Ishikawa (cell line): ENCODE results near the gene HOXC4.

Experiments
- CEBPB ChIP-seq: IDR thresholded peaks from 2 replicates; pipeline ENCODE4 v1.6.1; 2012
- CREB1 ChIP-seq: IDR thresholded peaks from 2 replicates; pipeline ENCODE4 v1.6.1; 2012; ENCODE audit warnings: low read depth
- EGR1 ChIP-seq: IDR thresholded peaks from 2 replicates; pipeline ENCODE4 v1.6.1; 2012
- EP300 ChIP-seq: IDR thresholded peaks from 2 replicates; pipeline ENCODE4 v1.6.1; 2012; ENCODE audit warnings: borderline replicate concordance
- FOXM1 ChIP-seq: IDR thresholded peaks from 2 replicates; pipeline ENCODE4 v1.6.1; 2012; ENCODE audit warnings: low read depth, borderline replicate concordance
- NFIC ChIP-seq: IDR thresholded peaks from 2 replicates; pipeline ENCODE4 v1.6.1; 2012
- RAD21 ChIP-seq: IDR thresholded peaks from 2 replicates; pipeline ENCODE4 v1.6.1; 2012; ENCODE audit warnings: low read depth
- TAF1 ChIP-seq: IDR thresholded peaks from 2 replicates; pipeline ENCODE4 v1.6.1; 2012; ENCODE audit warnings: low read depth, mild to moderate bottlenecking
- TCF12 ChIP-seq: IDR thresholded peaks from 2 replicates; pipeline ENCODE4 v1.6.1; 2012; ENCODE audit warnings: low read depth
- TEAD4 ChIP-seq: IDR thresholded peaks from 2 replicates; pipeline ENCODE4 v1.6.1; 2012
- YY1 ChIP-seq: IDR thresholded peaks from 2 replicates; pipeline ENCODE4 v1.6.1; 2012; ENCODE audit warnings: low read depth
- ZBTB7A ChIP-seq: IDR thresholded peaks from 2 replicates; pipeline ENCODE4 v1.6.1; 2012; ENCODE audit warnings: low read depth
- TF ChIP-seq, protein P1 (sequence below): IDR thresholded peaks from 2 replicates; pipeline ENCODE4 v1.6.1; 2012; ENCODE audit warnings: low read depth, mild to moderate bottlenecking
- TF ChIP-seq, protein P2 (sequence below): IDR thresholded peaks from 2 replicates; pipeline ENCODE4 v1.6.1; 2012
- TF ChIP-seq, protein P3 (sequence below): IDR thresholded peaks from 2 replicates; pipeline ENCODE4 v1.6.1; 2012

The HOXC4 gene

DNA sequence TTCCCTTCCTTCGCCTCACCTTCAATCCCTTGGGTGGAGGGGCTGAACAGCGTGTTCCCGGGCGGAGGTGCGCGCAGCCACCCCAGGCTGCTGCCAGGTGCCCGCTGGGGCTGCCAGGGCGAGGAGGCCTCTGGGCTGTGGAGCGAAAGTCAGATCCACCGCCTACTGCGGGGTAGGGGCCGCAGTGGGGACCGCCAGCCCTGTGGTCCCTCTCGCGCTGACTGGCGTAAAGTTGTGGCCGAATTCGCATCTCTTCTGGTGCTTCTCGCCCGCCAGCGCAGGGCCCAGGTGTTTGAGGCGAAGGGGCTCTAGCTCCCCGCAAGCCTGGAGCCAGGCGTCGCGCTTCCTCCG, 6.9 kb upstream of the HOXC4 start:
- TF ChIP-seq ZBTB7A (no peak), TEAD4 (no peak), YY1 (no peak), EGR1 (no peak), CREB1 (no peak), FOXM1 (no peak), RAD21 (no peak), NFIC (no peak), TCF12 (no peak), EP300 (no peak)
- TF ChIP-seq, protein P1, sequence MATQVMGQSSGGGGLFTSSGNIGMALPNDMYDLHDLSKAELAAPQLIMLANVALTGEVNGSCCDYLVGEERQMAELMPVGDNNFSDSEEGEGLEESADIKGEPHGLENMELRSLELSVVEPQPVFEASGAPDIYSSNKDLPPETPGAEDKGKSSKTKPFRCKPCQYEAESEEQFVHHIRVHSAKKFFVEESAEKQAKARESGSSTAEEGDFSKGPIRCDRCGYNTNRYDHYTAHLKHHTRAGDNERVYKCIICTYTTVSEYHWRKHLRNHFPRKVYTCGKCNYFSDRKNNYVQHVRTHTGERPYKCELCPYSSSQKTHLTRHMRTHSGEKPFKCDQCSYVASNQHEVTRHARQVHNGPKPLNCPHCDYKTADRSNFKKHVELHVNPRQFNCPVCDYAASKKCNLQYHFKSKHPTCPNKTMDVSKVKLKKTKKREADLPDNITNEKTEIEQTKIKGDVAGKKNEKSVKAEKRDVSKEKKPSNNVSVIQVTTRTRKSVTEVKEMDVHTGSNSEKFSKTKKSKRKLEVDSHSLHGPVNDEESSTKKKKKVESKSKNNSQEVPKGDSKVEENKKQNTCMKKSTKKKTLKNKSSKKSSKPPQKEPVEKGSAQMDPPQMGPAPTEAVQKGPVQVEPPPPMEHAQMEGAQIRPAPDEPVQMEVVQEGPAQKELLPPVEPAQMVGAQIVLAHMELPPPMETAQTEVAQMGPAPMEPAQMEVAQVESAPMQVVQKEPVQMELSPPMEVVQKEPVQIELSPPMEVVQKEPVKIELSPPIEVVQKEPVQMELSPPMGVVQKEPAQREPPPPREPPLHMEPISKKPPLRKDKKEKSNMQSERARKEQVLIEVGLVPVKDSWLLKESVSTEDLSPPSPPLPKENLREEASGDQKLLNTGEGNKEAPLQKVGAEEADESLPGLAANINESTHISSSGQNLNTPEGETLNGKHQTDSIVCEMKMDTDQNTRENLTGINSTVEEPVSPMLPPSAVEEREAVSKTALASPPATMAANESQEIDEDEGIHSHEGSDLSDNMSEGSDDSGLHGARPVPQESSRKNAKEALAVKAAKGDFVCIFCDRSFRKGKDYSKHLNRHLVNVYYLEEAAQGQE, result no peak
- TF ChIP-seq, protein P2, sequence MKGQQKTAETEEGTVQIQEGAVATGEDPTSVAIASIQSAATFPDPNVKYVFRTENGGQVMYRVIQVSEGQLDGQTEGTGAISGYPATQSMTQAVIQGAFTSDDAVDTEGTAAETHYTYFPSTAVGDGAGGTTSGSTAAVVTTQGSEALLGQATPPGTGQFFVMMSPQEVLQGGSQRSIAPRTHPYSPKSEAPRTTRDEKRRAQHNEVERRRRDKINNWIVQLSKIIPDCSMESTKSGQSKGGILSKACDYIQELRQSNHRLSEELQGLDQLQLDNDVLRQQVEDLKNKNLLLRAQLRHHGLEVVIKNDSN, result no peak
- TF ChIP-seq, protein P3, sequence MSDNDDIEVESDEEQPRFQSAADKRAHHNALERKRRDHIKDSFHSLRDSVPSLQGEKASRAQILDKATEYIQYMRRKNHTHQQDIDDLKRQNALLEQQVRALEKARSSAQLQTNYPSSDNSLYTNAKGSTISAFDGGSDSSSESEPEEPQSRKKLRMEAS, result no peak

DNA sequence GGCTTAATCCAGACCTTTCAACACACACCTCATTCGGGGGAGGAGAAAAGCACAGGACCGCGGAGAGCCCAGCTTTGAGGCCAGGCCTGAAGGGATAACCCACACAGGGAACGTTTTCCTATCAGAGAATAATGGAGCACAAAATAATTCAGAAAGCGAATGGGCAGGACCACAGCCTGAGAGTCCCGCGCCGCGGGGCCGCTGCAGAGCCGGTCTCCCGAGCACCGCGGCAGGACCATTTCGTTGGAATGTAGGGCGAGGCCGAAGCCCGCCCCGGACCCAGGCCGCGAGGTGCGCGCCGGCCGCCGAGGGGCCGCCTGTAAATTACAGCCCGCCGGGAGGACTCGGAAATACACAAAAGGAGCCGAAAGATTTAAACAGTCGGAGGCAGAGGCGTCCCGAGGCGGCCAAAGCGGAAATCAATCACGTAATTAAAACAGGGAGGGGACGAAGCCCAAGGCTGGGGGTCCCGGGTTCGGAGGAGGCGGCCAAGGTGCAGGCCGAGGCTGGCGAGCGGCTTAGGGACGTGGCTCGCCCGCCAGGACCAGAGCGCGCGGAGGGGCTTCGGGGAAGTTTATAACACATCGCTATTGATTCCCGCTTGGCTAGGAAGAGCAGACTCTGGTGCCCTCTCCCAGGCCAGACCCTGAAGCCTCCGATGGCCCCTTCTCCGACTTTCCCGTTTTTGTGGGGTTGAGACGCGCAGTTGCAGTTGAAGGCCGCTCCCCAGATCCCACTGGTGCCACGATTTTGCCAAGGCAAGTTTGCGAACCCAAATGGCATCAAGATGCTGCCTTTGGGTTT, 6.3 kb upstream of the HOXC4 start:
- TF ChIP-seq, protein P2, result no peak
- TF ChIP-seq TCF12 (no peak), NFIC (no peak), ZBTB7A (no peak), EGR1 (no peak), TAF1 (no peak), CREB1 (no peak), YY1 (no peak), CEBPB (no peak), FOXM1 (no peak), RAD21 (no peak), EP300 (no peak), TEAD4 (no peak)
- TF ChIP-seq, protein P3, result no peak
- TF ChIP-seq, protein P1, result no peak

DNA sequence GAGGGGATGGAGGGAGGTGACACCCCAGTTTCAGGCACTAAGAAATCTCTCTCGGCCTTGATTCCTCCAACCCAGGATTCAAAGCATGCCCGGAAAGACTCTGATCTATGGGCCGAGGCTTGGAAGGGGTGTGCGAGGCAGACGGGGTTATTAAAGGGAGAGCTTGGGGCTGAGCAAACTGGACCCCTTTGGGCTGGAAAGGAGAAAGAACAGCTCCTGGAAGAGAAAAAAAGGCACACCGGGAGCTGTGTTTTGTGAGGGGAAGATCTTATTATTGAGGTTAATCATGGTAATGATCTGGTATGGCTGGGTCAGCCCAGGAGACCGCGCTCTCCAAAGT, 5.7 kb upstream of the HOXC4 start:
- TF ChIP-seq, protein P2, result no peak
- TF ChIP-seq EGR1 (no peak), FOXM1 (no peak), YY1 (no peak), CREB1 (no peak), EP300 (no peak), TAF1 (no peak), TEAD4 (no peak)
- TF ChIP-seq, protein P1, result no peak
- TF ChIP-seq, protein P3, result no peak
